Heart right ventricle (tissue), 16 donors: Measurements from ENCODE around the gene AIRE. TPM values are rescaled to one million over a fixed set of nuclear protein-coding genes. Genes with fewer than 3 reads are reported as not detected.

Source experiments
- ATAC-seq, 8 donors: fragments of 200-7000 bp; cut with Tn5 transposase; one replicate each; pipeline ENCODE4 v1.9.1; 2020; ENCODE audit warnings: mild to moderate bottlenecking in 8 of 8, moderate library complexity in 8 of 8, moderate number of reproducible peaks in 1 of 8
- DNase-seq, 2 donors: peaks; one replicate each; pipeline ENCODE4 v3.0.0-alpha.2; 2020
- H3K27ac ChIP-seq, 10 donors: fragments of 200-600 bp; sonication (generic) in 2 of 10; one replicate each; pipeline versions ENCODE4 v1.5.0 to v1.8.0; 2020 to 2022; ENCODE audit warnings: mild to moderate bottlenecking in 3 of 10
- H3K27me3 ChIP-seq, 7 donors: fragments of 200-600 bp; one replicate each; pipeline ENCODE4 v1.8.0; 2021 to 2022; ENCODE audit warnings: mild to moderate bottlenecking in 2 of 7
- H3K36me3 ChIP-seq, 9 donors: fragments of 200-600 bp; sonication (generic) in 1 of 9; one replicate each; pipeline versions ENCODE4 v1.5.0 to v1.8.0; 2020 to 2022; ENCODE audit warnings: mild to moderate bottlenecking in 2 of 9
- H3K4me1 ChIP-seq, 9 donors: fragments of 200-600 bp; sonication (generic) in 1 of 9; one replicate each; pipeline versions ENCODE4 v1.5.0 to v1.8.0; 2020 to 2022; ENCODE audit warnings: mild to moderate bottlenecking in 4 of 9
- H3K4me3 ChIP-seq, 10 donors: fragments of 200-600 bp; sonication (generic) in 2 of 10; one replicate each; pipeline versions ENCODE4 v1.5.0 to v1.8.0; 2020 to 2022; ENCODE audit warnings: mild to moderate bottlenecking in 7 of 10, moderate library complexity in 2 of 10
- H3K9me3 ChIP-seq, 11 donors: fragments of 200-600 bp in 10 of 11; sonication (generic) in 2 of 11; one replicate each; pipeline versions ENCODE4 v1.5.0 to v1.8.0; 2013 to 2022; ENCODE audit warnings: mild to moderate bottlenecking in 2 of 11, control low read depth in 1 of 11, moderate library complexity in 1 of 11
- WGBS, 2 donors: extraction: QIAGEN DNeasy Blood & Tissue Kit; methylation state at CpG; one replicate each; pipeline ENCODE4 v1.1.7; 2013; ENCODE audit warnings: inconsistent platforms in 1 of 2; 5-methylcytosine and 5-hydroxymethylcytosine counted together
- intact Hi-C, 10 donors: fragments of 100-400 bp; cut with DNase I; formaldehyde crosslinking; loops; one replicate each; pipeline versions ENCODE4 v1.11.1 to v1.14.2; 2022
- polyA plus RNA-seq, 2 donors: library from polyadenylated mRNA; stranded (reverse); fragments of 200-250 nt; gene quantifications; one replicate each; pipeline ENCODE4 v1.2.3, GENCODE V29; 2013
- total RNA-seq, 10 donors: library from RNA; stranded (reverse); fragmentation: NEBNext Ultra II Directional in 3 of 10; extraction: Animal tissue kit (Norgen Biotek cat#: 25700) in 3 of 10; gene quantifications; one replicate each; pipeline versions ENCODE4 v1.2.1 to v1.2.4, GENCODE V29; 2021 to 2023
- TF ChIP-seq, protein P1 (sequence below), 9 donors: fragments of 200-600 bp; sonication (generic) in 2 of 9; IDR thresholded peaks; one replicate each; pipeline versions ENCODE4 v1.5.0 to v1.8.0; 2021 to 2022; ENCODE audit warnings: antibody characterized with exemption in 9 of 9, mild to moderate bottlenecking in 5 of 9, moderate library complexity in 1 of 9
- donor health status: Arrhythmogenic right ventricular cardiomyopathy.
- donor health status: ischemic (EF 13 %, LVEDD 7.1; RV severe dilation, severe dysfunction).
- donor health status: healthy with polysubstance abuse.
- donor health status: DM: no; HTN: yes; CAD: no.
- donor health status: DM: no; HTN: no; CAD: no.
- donor health status: ischemic (EF 25% LVEDD 6.9; RV normal size, moderate dysfunction).
- donor health status: ischemic (EF 25% LVEDD 5.7; RV mildly dilated, moderate dysfunction).
- donor health status: healthy.
- donor health status: DM: yes; HTN: yes; CAD: no.
- donor health status: Ischemic cardiomyopathy.
- donor health status: ischemic (EF 35%, LVEDD 5.7; RV mildly dilated, moderate dysfunction).
- donor health status: nonischemic (EF 11% LVEDD 7.7; RV severe dilation, severe dysfunction).
- donor health status: DM: yes; HTN: yes; CAD: no.
- donor health status: PGD.
- donor health status: ischemic (EF 29% LVEDD 5.4; RV normal size, mild dysfunction).
- donor health status: nonischemic (EF 23%, LVEDD 6.1; RV moderate dilation, normal function).

The AIRE gene
- total and polyA plus RNA-seq, 12 donors = 0.05 to 0.10 (median 0.06) TPM; not detected in 9

DNA sequence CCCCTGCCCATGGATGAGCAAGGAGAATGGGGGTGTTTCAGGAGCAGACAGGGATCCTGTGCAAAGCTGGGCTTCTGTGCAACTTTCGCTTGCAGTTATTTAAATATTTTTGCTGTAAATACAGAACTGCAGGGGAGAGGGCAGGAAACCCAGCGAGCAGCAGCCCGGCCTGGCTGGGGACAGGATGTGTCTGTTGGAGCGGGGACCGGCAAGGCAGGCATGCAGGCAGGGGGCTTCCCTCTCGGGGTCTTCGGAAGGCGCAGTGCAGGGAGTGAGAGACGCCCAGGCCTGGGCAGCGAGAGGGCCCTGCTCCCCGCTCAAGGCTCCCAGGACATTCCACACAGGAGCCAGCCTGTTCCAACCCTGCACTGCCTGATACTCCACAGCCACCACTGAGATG, 1.7 kb upstream of the AIRE start:
- H3K27me3 ChIP-seq = peaks cover 0 to 30% (median 21%) of the 10 kb centered on the region in 7 donors
- WGBS, 2 donors = 69 to 71% methylated on average over 11 of the region's 11 CpGs
- ATAC-seq = no peak

DNA sequence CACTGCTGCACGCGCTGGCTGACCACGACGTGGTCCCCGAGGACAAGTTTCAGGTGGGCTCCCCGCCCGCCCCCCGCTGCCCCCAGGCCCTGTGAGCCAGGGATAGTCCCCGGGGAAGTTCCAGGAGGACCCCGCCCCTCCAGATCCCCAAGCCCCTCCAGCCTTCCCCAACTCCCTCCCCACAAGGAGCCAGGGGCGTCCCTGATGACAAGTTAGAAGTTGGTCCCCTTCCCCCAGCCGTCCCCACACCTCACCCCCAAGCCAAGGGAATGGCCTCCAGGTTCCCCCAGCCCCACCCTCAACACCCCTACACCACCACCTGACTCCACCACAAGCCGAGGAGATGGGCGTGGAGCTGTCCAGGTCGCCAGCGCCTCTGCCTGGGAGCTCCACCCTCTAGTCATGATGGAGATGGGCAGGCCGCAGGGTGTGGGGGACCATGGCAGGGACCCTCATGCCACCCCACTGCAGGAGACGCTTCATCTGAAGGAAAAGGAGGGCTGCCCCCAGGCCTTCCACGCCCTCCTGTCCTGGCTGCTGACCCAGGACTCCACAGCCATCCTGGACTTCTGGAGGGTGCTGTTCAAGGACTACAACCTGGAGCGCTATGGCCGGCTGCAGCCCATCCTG, 525 bp downstream of the AIRE start:
- H3K36me3 ChIP-seq = no peaks in the 10 kb centered on the region
- H3K4me3 ChIP-seq = peak overlapping the region in 6 of 10 donors; percentile 26 to 39 (median 33)
- no peak overlapping the region for H3K27ac ChIP-seq
- peaks cover 0 to 30% (median 21%) of the 10 kb centered on the region in 7 donors for H3K27me3 ChIP-seq
- DNase-seq (no peak), ATAC-seq (no peak)
- TF ChIP-seq, protein P1, sequence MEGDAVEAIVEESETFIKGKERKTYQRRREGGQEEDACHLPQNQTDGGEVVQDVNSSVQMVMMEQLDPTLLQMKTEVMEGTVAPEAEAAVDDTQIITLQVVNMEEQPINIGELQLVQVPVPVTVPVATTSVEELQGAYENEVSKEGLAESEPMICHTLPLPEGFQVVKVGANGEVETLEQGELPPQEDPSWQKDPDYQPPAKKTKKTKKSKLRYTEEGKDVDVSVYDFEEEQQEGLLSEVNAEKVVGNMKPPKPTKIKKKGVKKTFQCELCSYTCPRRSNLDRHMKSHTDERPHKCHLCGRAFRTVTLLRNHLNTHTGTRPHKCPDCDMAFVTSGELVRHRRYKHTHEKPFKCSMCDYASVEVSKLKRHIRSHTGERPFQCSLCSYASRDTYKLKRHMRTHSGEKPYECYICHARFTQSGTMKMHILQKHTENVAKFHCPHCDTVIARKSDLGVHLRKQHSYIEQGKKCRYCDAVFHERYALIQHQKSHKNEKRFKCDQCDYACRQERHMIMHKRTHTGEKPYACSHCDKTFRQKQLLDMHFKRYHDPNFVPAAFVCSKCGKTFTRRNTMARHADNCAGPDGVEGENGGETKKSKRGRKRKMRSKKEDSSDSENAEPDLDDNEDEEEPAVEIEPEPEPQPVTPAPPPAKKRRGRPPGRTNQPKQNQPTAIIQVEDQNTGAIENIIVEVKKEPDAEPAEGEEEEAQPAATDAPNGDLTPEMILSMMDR (IDR thresholded peaks at IDR 0.05) = no peak
- intact Hi-C loops = no loop called here
- WGBS, 2 donors = 56% methylated on average over 21 of the region's 21 CpGs
- peaks cover 0 to 9% (median 0%) of the 10 kb centered on the region in 9 donors for H3K4me1 ChIP-seq
- H3K9me3 ChIP-seq = no peaks in the 10 kb centered on the region

More for the DNA sequence above, 1.7 kb upstream of the AIRE start:
- TF ChIP-seq, protein P1 (IDR thresholded peaks at IDR 0.05) = no peak
- intact Hi-C loops = no loop called here
- H3K4me3 ChIP-seq = no peak overlapping the region
- peaks cover 0 to 9% (median 0%) of the 10 kb centered on the region in 9 donors for H3K4me1 ChIP-seq
- H3K27ac ChIP-seq = no peak overlapping the region
- no peak for DNase-seq
- H3K9me3 ChIP-seq = no peaks in the 10 kb centered on the region
- H3K36me3 ChIP-seq = no peaks in the 10 kb centered on the region

DNA sequence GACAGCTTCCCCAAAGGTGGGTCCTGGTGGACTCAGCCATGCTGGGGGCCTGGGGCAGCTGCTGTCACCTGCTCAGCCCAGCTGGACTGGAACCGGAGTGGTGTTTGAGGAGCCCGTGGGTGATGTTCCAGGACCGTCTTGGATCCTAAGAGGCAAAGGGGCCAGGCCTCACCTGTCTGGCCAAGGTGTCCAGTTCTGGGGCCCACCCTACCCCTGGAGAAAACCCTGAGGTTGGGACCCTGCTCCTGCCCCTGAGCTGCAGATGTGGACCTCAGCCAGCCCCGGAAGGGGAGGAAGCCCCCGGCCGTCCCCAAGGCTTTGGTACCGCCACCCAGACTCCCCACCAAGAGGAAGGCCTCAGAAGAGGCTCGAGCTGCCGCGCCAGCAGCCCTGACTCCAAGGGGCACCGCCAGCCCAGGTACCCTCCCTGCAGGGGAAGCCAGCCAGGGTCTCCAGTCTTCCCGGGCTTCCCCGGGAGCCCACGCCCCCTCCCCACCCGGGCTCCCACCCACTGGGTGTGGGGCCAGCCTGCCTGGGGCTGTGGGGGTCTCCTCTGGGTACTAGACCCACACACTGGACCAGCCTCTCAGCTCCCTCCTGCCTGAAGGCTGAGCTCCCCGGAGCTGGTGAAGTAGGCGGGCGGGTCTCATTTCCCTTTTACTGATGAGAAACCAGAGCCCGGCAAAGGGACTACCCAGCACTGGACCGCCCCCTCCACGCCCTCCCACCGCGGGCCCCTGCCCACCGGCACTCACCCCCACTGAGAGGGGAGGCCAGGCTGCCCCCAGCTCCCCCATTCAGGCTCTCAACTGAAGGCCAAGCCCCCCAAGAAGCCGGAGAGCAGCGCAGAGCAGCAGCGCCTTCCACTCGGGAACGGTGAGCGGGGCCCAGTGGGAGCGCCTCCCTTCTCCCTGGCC, 1.3 kb downstream of the AIRE start:
- peaks cover 0 to 9% (median 0%) of the 10 kb centered on the region in 9 donors for H3K4me1 ChIP-seq
- DNase-seq = no peak
- H3K27me3 ChIP-seq = peaks cover 0 to 30% (median 21%) of the 10 kb centered on the region in 7 donors

More for the DNA sequence above, 1.3 kb downstream of the AIRE start:
- 73% methylated on average over 31 of the region's 31 CpGs for WGBS, 2 donors
- Histone ChIP-seq H3K4me3 (no peak overlapping the region), H3K36me3 (no peaks in the 10 kb centered on the region), H3K9me3 (no peaks in the 10 kb centered on the region), H3K27ac (no peak overlapping the region)
- intact Hi-C loops = no loop called here
- peak in 1 of 8 donors; percentile 5 for ATAC-seq
- TF ChIP-seq, protein P1 (IDR thresholded peaks at IDR 0.05) = no peak
